Hepatocyte (in vitro differentiated cells): ENCODE measurements around the gene ZNF652. TPM values are rescaled to one million over a fixed set of nuclear protein-coding genes. Genes with fewer than 3 reads are reported as not detected.

Experiments
- DNase-seq: peaks from one replicate; pipeline ENCODE4 v3.0.0-alpha.2; 2016; ENCODE audit warnings: low spot score
- H2AFZ ChIP-seq: fragments of 200-600 bp; sonication (generic); 2 replicates; pipeline ENCODE4 v1.6.0; 2016; ENCODE audit warnings: antibody characterized with exemption, mild to moderate bottlenecking
- H3K27ac ChIP-seq: fragments of 200-600 bp; sonication (generic); 2 replicates; pipeline ENCODE4 v1.5.1; 2016; ENCODE audit warnings: mild to moderate bottlenecking
- H3K27me3 ChIP-seq: fragments of 200-600 bp; sonication (generic); 2 replicates; pipeline ENCODE4 v1.6.1; 2016
- H3K36me3 ChIP-seq: fragments of 200-600 bp; sonication (generic); replicated peaks from 2 replicates; pipeline ENCODE4 v1.5.1; 2016; ENCODE audit warnings: low read depth; ENCODE audit not compliant: insufficient read depth
- H3K4me1 ChIP-seq: fragments of 200-600 bp; sonication (generic); 2 replicates; pipeline ENCODE4 v1.5.1; 2016; ENCODE audit warnings: mild to moderate bottlenecking, moderate library complexity; ENCODE audit not compliant: insufficient read depth
- H3K4me2 ChIP-seq: fragments of 200-600 bp; sonication (generic); 2 replicates; pipeline ENCODE4 v1.6.0; 2016
- H3K4me3 ChIP-seq: fragments of 200-600 bp; sonication (generic); 2 replicates; pipeline ENCODE4 v1.5.1; 2016; ENCODE audit warnings: mild to moderate bottlenecking
- H3K79me2 ChIP-seq: fragments of 200-600 bp; sonication (generic); 2 replicates; pipeline ENCODE4 v1.6.0; 2017; ENCODE audit warnings: mild to moderate bottlenecking
- H3K9me2 ChIP-seq: fragments of 200-600 bp; sonication (generic); replicated peaks from 2 replicates; pipeline ENCODE4 v1.6.0; 2017; ENCODE audit warnings: mild to moderate bottlenecking; ENCODE audit not compliant: insufficient read depth
- H3K9me3 ChIP-seq: fragments of 200-600 bp; sonication (generic); 2 replicates; pipeline ENCODE4 v1.5.1; 2016; ENCODE audit warnings: low read depth, mild to moderate bottlenecking
- H4K20me1 ChIP-seq: fragments of 200-600 bp; sonication (generic); 2 replicates; pipeline ENCODE4 v1.6.0; 2016; ENCODE audit warnings: mild to moderate bottlenecking; ENCODE audit not compliant: insufficient read depth, poor library complexity, severe bottlenecking
- EZH2 ChIP-seq: fragments of 200-600 bp; sonication (generic); IDR thresholded peaks from 2 replicates; pipeline ENCODE4 v1.6.1; 2016; ENCODE audit warnings: antibody characterized with exemption, mild to moderate bottlenecking, borderline replicate concordance
- EZH2phosphoT487 ChIP-seq: fragments of 200-600 bp; sonication (generic); IDR thresholded peaks from one replicate; pipeline ENCODE4 v1.6.1; 2018; ENCODE audit warnings: antibody characterized with exemption, mild to moderate bottlenecking, low read depth, moderate library complexity; ENCODE audit not compliant: unreplicated experiment, severe bottlenecking
- WGBS: methylation state at CpG from one replicate; pipeline ENCODE4 v1.1.6; 2016; ENCODE audit warnings: low lambda C conversion rate; ENCODE audit errors: missing lambda C conversion rate; 5-methylcytosine and 5-hydroxymethylcytosine counted together
- polyA plus RNA-seq: library from polyadenylated mRNA; unstranded; fragments of >200 nt; fragmentation: Nextera tagmentation; extraction: Ambion mirVana; gene quantifications from 2 replicates; pipeline ENCODE4 v1.2.1, GENCODE V29; 2016
- total RNA-seq: library from RNA; depleted of rRNA; stranded (reverse); fragments of >200 nt; gene quantifications from 2 replicates; pipeline ENCODE4 v1.2.3, GENCODE V29; 2014
- TF ChIP-seq, protein P1 (sequence below): fragments of 200-600 bp; sonication (generic); IDR thresholded peaks from 2 replicates; pipeline ENCODE4 v1.5.1; 2016; ENCODE audit warnings: antibody characterized with exemption, mild to moderate bottlenecking; ENCODE audit not compliant: poor library complexity

ZNF652 gene
- total and polyA plus RNA-seq, 2 experiments from 2014 or later: 23.0 to 55.6 TPM

DNA sequence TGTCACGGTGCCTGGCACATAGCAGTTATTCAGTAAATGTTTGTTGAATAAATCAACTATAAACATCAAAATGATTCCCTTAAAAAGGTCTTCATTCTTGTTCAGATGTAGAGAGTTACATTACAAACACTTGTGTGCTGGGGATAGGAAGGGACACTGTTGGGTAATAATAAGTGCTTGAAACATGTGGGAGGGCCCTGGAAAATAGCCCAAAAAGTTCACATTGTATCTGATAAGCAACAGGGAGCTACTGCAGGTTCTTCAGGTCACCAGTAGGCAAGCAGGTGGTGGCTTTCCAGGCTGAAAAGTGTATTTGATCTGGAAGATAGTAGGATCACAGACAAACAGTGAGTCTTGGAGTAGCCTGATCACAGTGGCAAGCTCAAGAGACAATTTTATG is 19.0 kb upstream of the ZNF652 start:
- Histone ChIP-seq H2AFZ (no peak overlapping the region), H3K27me3 (no peaks in the 10 kb centered on the region), H4K20me1 (no peaks in the 10 kb centered on the region), H3K79me2 (no peaks in the 10 kb centered on the region), H3K27ac (no peak overlapping the region), H3K36me3 (no peaks in the 10 kb centered on the region), H3K4me1 (no peaks in the 10 kb centered on the region), H3K4me2 (no peak overlapping the region), H3K9me3 (no peaks in the 10 kb centered on the region), H3K9me2 (no peaks in the 10 kb centered on the region), H3K4me3 (no peak overlapping the region)
- no peak for TF ChIP-seq EZH2
- no peak for TF ChIP-seq EZH2phosphoT487
- TF ChIP-seq, protein P1, sequence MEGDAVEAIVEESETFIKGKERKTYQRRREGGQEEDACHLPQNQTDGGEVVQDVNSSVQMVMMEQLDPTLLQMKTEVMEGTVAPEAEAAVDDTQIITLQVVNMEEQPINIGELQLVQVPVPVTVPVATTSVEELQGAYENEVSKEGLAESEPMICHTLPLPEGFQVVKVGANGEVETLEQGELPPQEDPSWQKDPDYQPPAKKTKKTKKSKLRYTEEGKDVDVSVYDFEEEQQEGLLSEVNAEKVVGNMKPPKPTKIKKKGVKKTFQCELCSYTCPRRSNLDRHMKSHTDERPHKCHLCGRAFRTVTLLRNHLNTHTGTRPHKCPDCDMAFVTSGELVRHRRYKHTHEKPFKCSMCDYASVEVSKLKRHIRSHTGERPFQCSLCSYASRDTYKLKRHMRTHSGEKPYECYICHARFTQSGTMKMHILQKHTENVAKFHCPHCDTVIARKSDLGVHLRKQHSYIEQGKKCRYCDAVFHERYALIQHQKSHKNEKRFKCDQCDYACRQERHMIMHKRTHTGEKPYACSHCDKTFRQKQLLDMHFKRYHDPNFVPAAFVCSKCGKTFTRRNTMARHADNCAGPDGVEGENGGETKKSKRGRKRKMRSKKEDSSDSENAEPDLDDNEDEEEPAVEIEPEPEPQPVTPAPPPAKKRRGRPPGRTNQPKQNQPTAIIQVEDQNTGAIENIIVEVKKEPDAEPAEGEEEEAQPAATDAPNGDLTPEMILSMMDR: no peak
- 60% methylated on average over 1 of the region's 1 CpG for WGBS
- DNase-seq: no peak

DNA sequence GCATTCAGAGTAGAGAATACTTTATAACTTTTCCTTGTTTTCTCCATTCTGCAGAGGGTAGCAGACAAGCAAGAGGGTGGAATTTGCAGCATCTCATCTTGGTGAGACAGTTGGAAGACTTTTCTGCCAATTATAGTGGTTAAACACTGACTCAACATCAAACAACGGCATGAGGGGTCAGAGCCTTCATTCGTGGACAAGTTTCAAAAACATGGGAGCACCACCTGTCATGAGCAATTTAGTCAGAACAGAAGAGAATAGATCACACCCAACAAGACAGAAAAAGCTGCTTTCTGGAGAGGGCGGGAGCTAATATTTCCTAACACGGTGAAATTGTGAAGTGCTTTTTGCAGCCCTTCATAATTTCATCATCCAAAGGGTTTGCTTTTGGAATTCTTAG is 17.9 kb upstream of the ZNF652 start:
- WGBS: 84% methylated on average over 4 of the region's 4 CpGs

DNA sequence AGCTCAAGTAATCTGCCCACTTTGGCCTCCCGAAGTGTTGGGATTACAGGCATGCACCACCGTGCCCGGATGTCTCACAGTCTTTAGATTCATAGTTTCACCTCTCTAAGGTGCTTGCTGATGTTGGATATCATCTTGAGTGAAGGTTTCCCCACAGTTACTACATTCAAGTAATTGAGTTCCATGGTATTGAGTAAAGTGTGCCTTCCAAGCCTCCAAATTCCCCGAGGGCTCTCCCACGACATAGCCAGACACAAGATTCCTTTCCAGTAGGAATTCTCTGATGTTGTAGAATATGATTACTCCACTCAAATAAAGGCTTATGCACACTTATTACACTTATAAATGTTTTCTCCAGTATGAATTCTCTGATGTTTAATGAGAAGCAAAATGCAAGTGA is 16.3 kb upstream of the ZNF652 start:
- Histone ChIP-seq H3K9me2 (no peaks in the 10 kb centered on the region), H3K4me1 (no peaks in the 10 kb centered on the region), H3K79me2 (no peaks in the 10 kb centered on the region), H3K27ac (no peak overlapping the region), H3K4me3 (no peak overlapping the region), H3K9me3 (no peaks in the 10 kb centered on the region), H3K4me2 (no peak overlapping the region), H3K27me3 (no peaks in the 10 kb centered on the region), H2AFZ (no peak overlapping the region), H3K36me3 (no peaks in the 10 kb centered on the region), H4K20me1 (no peaks in the 10 kb centered on the region)
- 90% methylated on average over 5 of the region's 5 CpGs for WGBS
- TF ChIP-seq EZH2phosphoT487 (no peak), EZH2 (no peak)
- TF ChIP-seq, protein P1: no peak
- no peak for DNase-seq

More for the DNA sequence above, 17.9 kb upstream of the ZNF652 start:
- Histone ChIP-seq H4K20me1 (no peaks in the 10 kb centered on the region), H3K4me3 (no peak overlapping the region), H3K4me1 (no peaks in the 10 kb centered on the region), H2AFZ (no peak overlapping the region), H3K27ac (no peak overlapping the region), H3K36me3 (no peaks in the 10 kb centered on the region), H3K9me2 (no peaks in the 10 kb centered on the region), H3K9me3 (no peaks in the 10 kb centered on the region), H3K27me3 (no peaks in the 10 kb centered on the region), H3K79me2 (no peaks in the 10 kb centered on the region), H3K4me2 (no peak overlapping the region)
- TF ChIP-seq EZH2: no peak
- TF ChIP-seq, protein P1: no peak
- no peak for TF ChIP-seq EZH2phosphoT487
- no peak for DNase-seq

DNA sequence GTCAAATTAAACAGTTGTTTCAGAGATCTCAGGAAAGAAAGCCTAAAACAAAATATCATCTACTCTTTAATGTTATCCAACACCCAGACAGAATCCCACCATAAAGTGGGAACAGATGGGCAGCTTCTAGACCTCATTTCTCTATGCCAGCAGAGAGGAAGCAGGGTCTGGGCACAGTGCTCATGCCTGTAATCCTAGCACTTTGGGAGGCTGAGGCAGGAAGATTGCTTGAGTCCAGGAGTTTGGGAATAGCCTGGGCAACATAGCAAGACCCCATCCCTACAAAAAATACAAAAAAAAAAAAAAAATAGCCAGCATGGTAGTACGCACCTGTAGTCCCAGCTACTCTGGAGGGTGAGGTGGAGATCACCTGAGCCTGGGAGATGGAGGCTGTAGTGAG is 13.5 kb upstream of the ZNF652 start:
- Histone ChIP-seq H3K36me3 (no peaks in the 10 kb centered on the region), H2AFZ (no peak overlapping the region), H3K4me2 (no peak overlapping the region), H3K27ac (no peak overlapping the region), H3K4me1 (no peaks in the 10 kb centered on the region), H3K79me2 (no peaks in the 10 kb centered on the region), H3K9me3 (no peaks in the 10 kb centered on the region), H4K20me1 (no peaks in the 10 kb centered on the region), H3K4me3 (no peak overlapping the region), H3K27me3 (no peaks in the 10 kb centered on the region), H3K9me2 (no peaks in the 10 kb centered on the region)
- DNase-seq: no peak
- 96% methylated on average over 1 of the region's 1 CpG for WGBS
- TF ChIP-seq, protein P1: no peak
- TF ChIP-seq EZH2 (no peak), EZH2phosphoT487 (no peak)
